ENCODE measurements around the gene IGF2BP3.
"Not testable (repeated sequence)": the region's sequence is repeated elsewhere in the genome, so short reads cannot be mapped to it uniquely, and the experiment has no call there.

Gene IGF2BP3

DNA sequence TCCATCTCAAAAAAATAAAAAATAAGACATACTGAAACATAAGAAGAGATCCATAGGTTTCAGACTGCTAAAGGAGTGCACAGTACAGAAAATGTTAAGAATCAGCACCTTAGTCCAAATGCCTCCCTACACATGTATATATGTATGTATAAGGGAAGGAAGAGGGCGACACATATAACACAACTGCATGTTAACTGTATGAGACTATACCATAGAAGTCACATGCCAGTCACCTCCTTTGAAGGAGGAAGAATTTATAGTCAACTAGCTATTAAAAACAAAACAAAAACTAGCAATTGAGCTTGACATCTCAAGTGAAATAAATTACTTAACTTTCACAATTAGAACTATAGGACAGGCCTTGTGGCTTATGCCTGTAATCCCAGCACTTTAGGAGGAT is 50.4 kb downstream of the IGF2BP3 start:
- DNase-seq = no peak

DNA sequence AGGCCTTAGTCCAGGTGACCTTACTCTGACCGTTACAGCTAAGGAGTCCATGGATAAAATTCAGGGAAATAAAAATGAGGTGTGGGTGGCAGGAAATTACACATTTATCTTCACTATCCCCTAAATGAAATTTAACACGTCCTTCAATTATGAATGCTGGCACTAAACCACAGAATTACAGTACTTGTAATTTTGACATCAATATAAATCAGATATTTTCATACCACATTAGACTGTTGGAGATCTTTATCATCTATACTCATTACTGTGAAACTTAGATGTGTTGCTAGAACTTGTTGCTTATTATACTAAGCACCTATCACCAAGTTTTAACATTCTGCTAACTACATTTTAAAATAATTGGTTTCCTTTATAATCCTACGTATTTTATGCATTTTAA is 51.1 kb downstream of the IGF2BP3 start:
- no peak for DNase-seq

DNA sequence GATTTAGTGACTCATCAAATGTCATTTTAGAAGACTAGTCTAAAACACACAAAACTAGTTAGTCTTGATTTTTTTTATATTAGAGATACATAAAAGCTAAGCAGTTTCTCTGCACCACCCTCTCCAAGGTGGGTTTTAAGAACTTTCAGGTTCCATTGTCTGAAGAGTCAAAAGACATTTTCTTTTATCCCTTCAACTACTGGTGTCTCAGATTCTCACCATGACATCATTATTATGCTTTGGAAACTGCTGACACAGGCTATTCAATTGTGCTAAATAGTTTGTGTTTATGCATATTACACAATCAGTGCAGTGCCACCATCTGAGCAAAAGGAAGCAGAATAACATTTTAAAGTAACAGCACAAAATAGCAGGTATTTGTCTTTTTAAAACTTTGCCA is 52.2 kb downstream of the IGF2BP3 start:
- DNase-seq = no peak

DNA sequence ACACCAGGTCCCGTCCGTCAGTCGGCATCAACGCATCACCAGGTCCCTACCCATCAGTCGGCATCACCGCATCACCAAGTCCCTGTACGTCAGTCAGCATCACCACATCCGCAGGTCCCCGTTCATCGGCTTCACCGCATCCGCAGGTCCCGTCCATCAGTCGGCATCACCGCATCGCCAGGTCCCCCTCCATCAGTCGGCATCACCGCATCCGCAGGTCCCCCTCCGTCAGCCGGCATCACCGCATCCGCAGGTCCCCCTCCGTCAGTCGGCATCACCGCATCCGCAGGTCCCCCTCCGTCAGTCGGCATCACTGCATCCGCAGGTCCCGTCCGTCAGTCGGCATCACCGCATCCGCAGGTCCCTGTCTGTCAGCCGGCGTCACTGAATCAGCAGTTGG is 55.1 kb downstream of the IGF2BP3 start:
- DNase-seq = no peak

DNA sequence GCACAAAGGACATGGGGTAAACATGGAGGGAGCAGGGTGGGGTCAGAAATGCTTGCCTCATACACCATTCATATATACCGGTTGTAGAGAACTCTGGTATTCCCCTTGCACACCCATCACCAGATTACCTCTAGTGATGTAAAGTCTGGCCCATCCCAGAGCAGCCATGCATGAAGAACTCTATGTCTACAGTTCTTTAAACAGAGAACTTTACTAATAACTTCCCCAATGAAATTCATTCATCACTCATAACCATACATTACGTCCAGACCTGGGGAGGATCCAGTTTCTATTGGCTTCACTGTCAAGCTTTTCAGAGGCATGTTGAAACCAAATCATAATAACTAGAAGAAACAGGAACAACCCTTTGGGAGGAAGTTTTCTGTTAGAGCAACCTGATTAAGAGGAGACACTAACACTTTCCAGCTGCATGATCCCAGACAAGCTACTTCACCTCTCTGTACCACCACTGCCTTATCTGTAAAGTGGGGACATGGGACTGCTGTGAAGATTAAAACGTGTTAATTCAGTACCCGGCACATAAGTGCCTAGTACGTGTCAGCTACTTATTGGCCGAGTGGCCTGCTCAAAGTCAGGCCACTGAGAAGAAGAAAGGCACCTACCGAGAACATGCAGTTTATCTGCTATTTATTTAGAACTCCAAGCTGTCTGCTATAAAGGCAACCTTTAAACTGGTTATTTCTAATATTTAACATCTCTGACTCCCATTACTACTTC is 59.7 kb downstream of the IGF2BP3 start:
- no peak for DNase-seq

DNA sequence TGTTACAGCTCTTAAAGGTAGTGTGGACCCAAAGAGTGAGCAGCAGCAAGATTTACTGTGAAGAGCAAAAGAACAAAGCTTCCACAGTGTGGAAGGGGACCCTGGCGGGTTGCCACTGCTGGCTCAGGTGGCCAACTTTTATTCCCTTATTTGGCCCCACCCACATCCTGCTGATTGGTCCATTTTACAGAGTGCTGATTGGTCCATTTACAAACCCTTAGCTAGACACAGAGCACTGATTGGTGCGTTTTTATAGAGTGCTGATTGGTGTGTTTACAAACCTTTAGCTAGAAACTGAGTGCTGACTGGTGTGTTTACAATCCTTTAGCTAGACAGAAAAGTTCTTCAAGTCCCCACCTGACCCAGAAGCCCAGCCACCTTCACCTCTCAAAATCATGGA is 63.7 kb downstream of the IGF2BP3 start:
- not testable (repeated sequence) for DNase-seq

DNA sequence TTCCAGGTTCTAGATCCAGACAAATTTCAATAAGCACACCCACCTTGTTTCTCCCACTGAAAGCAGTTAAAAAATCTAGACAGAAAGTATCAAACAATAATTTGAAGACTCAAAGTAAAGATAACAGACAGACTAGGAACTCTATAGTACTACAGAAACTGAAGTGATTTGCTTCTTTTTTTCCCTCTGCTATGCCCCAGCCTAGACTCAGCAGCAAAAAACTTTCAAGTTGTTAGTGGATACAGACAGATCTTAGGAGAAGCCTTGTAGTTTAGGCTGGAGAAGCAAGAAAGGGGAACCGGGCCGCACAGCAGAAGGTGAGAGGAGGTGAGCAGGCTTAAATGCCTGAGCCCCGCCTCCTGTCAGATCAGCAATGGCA is 65.1 kb downstream of the IGF2BP3 start:
- DNase-seq = no peak

DNA sequence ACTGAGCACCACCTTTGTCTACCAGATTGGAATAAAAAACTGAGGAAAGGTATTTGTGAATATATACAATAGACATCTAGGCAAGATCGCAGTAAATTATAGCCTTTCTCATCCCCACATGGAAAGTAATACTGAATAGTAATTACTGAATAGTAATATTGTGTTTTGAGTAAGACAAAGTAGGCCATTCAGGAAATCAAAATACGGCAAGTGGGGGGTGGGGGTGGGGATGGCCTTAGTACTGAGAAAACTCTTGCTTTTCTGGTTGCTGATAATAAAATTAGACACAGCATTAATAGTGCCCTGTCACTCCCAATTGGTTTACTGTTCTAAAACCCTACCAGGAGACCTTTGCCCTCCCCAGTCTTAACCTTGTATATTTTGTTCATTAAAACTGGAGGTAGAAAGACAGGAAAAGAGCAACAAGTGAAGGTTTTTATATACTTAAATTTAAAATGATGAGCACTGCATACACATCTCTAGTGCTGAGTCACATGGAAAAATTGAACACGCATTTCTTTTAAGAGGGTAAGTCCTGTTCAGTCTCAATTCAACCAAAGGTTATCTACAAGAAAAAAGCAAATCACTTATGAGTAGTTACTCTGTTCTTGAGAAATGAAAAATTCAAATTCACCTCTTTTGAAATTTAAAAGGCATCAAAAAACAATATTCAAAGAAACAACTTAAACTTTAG is 65.6 kb downstream of the IGF2BP3 start:
- no peak for DNase-seq

DNA sequence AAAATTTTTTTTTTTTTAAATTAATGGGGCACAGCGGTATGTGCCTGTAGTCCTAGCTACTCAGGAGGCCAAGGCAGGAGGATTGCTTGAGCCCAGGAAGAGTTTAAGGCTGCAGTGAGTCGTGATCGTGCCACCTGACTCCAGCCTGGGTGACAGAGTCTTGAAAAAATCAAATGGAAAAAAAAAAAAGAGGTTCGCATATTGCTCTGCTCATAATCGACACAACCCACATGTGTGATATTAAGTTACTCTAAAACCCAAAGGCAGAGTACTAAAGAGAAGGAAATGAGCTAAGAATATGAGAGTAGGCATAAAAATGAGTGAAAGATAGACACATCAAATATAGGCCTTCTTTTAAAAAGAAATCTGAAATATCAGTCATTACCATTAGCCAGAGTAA is 66.3 kb downstream of the IGF2BP3 start:
- DNase-seq = no peak

DNA sequence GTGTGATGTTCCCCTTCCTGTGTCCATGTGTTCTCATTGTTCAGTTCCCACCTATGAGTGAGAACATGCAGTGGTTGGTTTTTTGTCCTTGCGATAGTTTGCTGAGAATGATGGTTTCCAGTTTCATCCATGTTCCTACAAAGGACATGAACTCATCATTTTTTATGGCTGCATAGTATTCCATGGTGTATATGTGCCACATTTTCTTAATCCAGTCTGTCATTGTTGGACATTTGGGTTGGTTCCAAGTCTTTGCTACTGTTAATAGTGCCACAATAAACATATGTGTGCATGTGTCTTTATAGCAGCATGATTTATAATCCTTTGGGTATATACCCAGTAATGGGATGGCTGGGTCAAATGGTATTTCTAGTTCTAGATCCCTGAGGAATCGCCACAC is 72.2 kb downstream of the IGF2BP3 start:
- DNase-seq = not testable (repeated sequence)

DNA sequence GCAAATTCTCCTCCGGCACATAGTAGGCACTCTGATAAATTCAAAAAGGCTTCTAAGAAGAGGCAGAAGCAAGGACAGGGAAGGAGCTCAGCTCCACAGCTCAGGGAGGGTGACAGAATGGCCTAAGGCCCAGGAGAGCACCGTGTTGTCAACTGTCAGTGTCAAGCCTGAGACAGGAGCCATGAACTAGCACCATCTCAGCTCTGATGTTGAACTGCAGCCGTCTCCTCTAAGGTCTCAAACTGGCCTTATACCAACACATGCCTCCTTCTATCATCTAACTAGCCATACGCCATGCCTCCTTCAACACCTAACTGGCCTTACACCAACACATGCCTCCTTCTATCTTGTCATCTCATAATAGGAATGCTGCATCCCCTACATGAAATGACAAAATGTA is 73.0 kb downstream of the IGF2BP3 start:
- no peak for DNase-seq

DNA sequence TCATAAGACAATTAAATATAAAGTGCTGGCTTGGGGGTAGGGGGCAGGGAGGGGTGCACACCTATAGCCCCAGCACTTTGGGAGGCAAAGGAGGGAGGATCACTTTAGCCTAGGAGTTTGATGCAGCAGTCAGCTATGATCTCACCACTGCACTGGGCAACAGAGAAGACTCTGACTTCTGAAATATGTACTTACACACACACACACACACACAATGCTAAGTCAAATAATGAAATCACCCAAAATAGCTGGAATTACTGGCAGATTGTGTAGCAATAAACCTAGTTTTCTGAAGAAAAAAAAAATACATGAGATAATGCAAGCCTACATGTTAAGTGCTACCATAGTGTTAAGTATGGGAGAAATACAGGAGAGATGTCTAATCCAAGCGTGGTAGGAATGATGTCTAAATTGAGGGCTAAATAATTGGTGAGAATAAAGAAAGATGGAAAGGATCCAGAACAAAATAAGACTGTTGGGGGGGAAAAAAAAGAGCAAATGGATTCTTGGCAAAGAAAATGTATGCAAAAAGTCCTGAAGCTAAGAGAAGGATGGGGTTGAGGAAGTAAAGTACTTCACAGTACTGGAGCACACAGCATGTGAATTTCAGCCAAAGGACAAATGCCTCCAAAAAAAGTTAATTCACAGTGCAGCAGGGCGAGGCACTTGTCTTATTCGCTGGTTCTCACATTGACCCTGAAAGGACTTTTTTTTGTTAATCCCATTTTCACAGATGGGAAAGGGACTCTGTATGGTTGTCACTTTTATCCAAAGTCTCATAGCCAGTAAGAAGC is 73.9 kb downstream of the IGF2BP3 start:
- DNase-seq = no peak

DNA sequence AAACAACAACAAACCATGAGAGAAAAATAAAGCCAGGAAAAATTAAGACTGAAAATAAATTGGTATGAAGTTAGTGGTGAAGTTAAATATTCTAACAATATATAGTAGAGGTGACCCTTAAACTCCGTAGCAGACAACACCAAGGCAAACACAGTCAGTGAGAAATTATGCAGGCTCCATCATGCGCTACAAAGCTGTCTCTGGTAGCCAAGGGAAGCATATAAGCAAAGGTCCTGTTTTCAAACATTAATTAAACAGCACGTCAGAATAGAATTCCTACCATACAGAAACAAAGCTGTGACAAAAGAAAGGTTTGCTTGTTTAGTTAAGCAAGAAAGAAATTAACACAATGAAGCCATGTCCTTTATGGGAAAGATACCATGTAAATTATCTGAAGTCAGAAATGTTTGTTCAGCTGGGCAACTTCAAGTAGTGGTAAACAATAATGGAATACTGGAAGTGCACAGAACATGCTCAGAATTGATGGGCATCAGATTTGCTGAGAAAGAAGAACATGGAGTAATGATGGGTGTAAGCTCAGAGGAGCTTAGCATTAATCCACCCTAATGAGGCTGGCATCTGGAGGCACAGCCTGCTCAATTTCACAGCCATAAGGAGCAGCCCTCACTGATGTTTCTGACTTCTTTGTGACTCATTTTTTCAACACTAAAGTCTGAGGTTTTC is 75.7 kb downstream of the IGF2BP3 start:
- no peak for DNase-seq

DNA sequence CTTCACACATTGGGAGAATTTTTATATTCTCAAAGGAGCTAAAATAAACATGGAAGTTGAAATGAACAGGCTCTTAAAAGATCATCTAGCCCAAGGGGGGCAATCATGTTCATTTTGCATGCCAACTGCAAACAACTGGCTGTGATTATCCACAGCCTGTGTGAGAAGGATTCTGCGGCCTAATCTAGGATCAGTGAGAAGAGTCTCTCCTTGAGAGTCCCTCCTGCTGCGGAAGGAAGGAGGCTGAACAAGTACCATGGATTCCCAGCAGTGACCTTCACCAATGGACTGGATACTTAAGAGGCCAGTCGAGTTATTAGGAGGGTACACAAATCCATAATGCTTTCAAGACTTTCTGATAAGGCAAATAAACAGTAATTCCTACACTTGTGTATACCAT is 76.7 kb downstream of the IGF2BP3 start:
- DNase-seq = no peak

DNA sequence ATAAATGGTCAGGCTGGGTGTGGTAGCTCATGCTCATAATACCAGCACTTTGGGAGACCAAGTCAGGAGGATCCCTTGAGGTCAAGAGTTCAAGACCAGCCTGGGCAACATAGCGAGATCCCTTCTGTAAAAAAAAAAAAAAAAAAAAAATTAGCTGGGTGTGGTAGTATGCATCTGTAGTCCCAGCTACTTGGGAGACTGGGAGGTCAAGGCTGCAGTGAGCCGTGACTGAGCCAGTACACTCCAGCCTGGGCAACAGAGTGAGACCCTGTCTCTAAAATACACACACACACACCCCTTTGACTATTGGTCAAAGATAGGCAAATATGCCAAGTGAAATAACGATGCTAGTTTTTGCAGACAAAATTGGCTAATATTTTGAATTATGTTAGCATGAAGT is 80.6 kb downstream of the IGF2BP3 start:
- DNase-seq = no peak

DNA sequence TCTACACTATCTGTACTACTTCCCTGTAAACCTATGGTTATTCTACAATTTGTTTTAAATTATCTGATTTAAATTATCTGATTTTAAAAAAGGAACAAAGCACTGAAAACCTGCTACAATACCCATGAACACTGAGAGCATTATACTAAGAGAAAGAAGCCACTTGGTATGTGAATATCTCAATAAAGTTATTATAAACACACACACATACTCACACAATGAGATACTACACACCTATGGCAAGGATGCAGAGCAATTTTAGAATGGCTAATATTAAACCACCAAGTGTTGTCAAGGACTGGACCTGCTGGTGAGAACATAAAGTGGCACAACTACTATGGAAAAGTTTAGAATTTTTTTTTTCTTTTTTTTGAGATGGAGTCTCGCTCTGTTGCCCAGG is 82.7 kb downstream of the IGF2BP3 start:
- no peak for DNase-seq

DNA sequence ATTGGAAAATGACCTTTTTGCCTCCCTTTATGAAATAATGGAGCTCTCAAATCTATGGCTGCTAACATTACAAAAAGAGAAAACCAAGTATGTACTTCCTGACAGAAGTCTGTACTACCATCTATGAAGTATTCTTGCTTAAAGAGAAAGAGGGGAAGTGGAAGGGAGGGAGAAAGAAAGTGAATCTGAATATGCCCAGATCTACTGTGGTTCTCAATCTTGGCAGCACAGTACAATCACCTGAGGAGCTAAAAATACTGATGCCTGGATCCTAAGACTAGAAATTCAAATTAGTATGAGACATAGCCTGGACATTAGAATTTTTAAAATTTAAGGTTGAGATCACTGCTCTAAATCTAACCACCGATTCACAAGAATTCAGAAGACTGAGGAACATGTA is 85.2 kb downstream of the IGF2BP3 start:
- DNase-seq = no peak

DNA sequence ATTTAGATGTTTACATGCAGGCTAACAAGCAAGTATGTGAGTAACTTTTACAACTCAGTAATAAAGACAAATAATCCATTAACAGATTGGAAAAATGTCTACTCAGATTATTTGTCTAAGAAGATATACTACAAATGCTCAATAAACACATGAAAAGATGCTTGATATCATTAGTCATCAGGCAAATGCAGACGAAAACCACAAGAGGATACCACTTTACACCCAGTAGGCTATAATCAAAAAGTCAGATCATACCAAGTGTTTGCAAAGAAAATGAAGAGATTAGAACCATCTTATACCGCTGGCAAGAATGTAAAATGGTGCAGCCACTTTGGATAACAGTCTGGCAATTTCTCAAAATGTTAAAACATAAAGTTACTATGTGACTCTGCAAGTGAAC is 87.1 kb downstream of the IGF2BP3 start:
- DNase-seq = no peak

DNA sequence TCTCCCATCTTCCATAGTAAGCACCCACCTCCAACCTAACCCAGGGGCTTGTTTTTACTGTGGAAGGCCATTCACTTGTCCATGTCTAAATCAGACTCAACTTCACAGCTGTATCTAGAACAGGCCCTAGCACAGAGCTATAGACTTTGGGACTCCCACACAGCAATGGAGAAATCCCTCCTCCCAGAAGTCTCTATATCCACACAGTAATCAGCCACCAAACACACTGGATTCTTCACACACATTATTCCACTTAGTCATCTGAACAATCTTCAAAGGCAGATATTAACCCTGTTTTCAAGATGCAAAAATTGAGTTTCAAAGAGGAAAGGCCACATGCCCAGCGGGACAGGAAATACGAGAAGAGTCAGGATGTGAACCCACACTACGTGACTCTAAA is 89.3 kb downstream of the IGF2BP3 start:
- DNase-seq = no peak

DNA sequence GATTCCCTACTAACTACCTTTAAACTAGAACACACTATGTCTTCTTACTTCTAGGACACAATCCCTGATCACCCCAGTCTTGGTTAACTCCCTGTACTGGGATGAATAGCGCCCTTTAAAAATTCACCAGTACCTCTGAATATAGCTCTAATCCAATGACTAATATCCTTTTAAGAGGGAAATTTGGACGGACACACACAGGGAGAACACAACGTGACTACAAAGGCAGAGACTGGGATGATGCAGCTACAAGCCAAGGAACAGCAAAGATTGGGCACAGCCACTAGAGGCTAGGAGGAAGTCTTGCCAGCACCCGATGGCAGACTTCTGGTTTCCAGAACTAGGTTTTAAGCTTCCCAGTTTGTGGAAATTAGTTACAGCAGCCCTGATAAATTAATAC is 89.7 kb downstream of the IGF2BP3 start:
- no peak for DNase-seq

DNA sequence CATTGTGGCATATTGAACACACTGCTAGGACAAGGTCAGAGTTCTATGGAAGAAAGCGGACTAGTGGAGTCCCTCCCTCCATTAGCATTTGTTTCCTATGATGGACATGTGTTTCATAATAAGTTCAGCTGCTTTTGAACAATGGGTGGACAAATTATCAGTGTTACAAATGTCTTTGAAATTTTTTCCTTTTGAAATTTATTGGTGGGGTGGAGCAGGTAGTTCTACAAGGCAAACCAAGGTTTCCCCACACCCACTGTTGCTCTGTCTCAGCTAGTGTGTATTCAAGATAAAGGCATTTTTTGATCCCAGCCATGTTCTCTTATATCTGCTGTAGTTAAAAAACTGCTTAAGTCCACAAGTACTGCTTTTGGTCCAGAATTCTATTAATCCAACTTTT is 91.3 kb downstream of the IGF2BP3 start:
- no peak for DNase-seq

DNA sequence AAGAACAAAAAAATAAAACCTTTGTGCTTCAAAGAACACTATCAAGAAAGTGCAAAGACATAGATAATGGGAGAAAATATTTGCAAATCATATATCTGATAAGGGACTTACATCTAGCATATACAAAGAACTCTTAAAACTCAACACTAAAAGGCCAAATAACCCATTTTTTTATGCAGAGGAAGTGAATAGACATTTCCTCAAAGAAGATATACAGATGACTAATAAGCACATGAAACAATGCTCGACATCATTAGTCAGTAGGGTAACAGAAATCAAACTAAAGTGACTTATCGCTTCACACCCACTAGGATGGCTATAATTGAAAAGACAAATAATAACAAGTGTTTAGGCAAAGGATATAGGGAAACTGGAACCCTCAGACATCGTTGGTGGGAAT is 93.2 kb downstream of the IGF2BP3 start:
- no peak for DNase-seq
